Activated naive CD4-positive, alpha-beta T cell treated with Interleukin-2 at 50 U/mL for 16 hours (primary cell): ENCODE data around the gene YIPF5.

Experiments used
- DNase-seq: peaks from one replicate; pipeline ENCODE4 v3.0.0-alpha.2; 2020

The YIPF5 gene

DNA sequence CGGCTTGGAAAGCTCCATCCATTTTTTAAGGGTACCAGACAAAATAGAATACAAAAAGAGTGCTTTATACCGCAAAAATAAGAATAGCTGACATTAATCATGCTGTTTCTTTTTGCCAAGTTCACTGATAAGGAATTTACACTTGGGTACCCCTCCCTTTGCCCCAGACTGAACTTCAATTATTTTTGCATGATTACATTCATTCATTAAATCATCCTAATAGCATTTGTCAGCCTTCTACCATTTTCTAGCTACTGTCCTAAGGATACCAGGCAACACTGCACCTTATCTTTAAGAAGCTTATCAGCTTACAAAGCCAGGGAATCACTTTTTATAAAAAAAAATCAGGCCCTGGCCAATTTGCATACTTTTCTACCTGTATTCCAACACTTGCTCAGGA is 48.4 kb downstream of the YIPF5 start:
- no peak for DNase-seq

- DNase-seq = no peak
Observed at GRCh38 chr5:144121577-144121976, 48.9 kb downstream of the YIPF5 start.

GRCh38 chr5:144120661-144121180 is 49.7 kb downstream of the YIPF5 start:
- DNase-seq = no peak

GRCh38 chr5:144117412-144117811 is 53.0 kb downstream of the YIPF5 start:
- DNase-seq = no peak

GRCh38 chr5:144114571-144114970 is 55.9 kb downstream of the YIPF5 start:
- no peak for DNase-seq
